ENCODE results near the gene LMX1B.

DNA sequence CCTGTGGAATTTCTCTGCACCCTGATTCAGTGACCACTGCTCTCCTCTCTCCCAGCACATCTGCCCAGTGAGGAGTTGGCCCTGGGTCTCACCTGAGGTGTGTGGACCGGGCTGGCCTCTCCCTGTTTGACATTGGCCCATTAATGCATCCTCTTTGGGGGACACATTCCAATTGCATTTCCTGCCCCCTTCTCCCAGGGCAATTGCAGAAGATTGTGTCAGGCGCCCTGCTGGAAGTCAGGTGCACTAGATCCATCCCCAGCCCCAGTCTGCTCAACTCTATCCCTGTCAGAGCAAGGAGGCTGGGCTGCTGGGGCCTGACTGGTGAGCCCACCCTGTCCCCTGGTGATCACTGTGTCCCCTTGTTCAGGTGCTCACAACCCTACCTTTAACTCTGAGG is 84.5 kb downstream of the LMX1B start:
- TF ChIP-seq EZH2 (IDR thresholded peaks at IDR 0.05) = no peak
- no peak for TF ChIP-seq POLR2AphosphoS5 (IDR thresholded peaks at IDR 0.05; ENCODE audit: borderline replicate concordance, low read depth, low read length)

Data from SK-N-MC (cell line).